Fibroblast of peridontal ligament (primary cell): Measurements from ENCODE around the gene ERRFI1.

ENCODE experiments used
- DNase-seq: peaks from one replicate; pipeline ENCODE4 v3.0.0-alpha.2; 2010; ENCODE audit errors: extremely low read depth

The ERRFI1 gene

GRCh38 chr1:8043621-8044020 is 17.5 kb upstream of the ERRFI1 start:
- DNase-seq = no peak

GRCh38 chr1:8042134-8042533 is 16.0 kb upstream of the ERRFI1 start:
- no peak for DNase-seq

- peak; percentile 99 for DNase-seq
Measured at GRCh38 chr1:8040586-8040985, 14.5 kb upstream of the ERRFI1 start.

- DNase-seq = no peak
Measured at GRCh38 chr1:8039071-8039470, 13.0 kb upstream of the ERRFI1 start.

GRCh38 chr1:8035289-8035688 is 9.2 kb upstream of the ERRFI1 start:
- no peak for DNase-seq

- DNase-seq = no peak
Measured at GRCh38 chr1:8033322-8033721, 7.2 kb upstream of the ERRFI1 start.

- DNase-seq = no peak
Measured at GRCh38 chr1:8032366-8032910, 6.3 kb upstream of the ERRFI1 start.

- DNase-seq = peak; percentile 83
Measured at GRCh38 chr1:8031176-8031785, 5.2 kb upstream of the ERRFI1 start.

- DNase-seq = no peak
Measured at GRCh38 chr1:8028571-8028910, 2.4 kb upstream of the ERRFI1 start.

- peak; percentile 93 for DNase-seq
Measured at GRCh38 chr1:8027748-8028570, 1.9 kb upstream of the ERRFI1 start.

- peak; percentile 57 for DNase-seq
Measured at GRCh38 chr1:8026976-8027747, 1.1 kb upstream of the ERRFI1 start.

- DNase-seq = no peak
Measured at GRCh38 chr1:8025671-8026144, 401 bp downstream of the ERRFI1 start.

- no peak for DNase-seq
Measured at GRCh38 chr1:8025061-8025670, 943 bp downstream of the ERRFI1 start.

- DNase-seq = no peak
Measured at GRCh38 chr1:8024329-8024728, 1.8 kb downstream of the ERRFI1 start.

GRCh38 chr1:8023995-8024313 is 2.2 kb downstream of the ERRFI1 start:
- no peak for DNase-seq

GRCh38 chr1:8023287-8023994 is 2.7 kb downstream of the ERRFI1 start:
- DNase-seq = no peak

GRCh38 chr1:8022395-8023286 is 3.5 kb downstream of the ERRFI1 start:
- no peak for DNase-seq

- DNase-seq = no peak
Measured at GRCh38 chr1:8021676-8022266, 4.3 kb downstream of the ERRFI1 start.

GRCh38 chr1:8020032-8020431 is 6.1 kb downstream of the ERRFI1 start:
- DNase-seq = peak; percentile 52

GRCh38 chr1:8019229-8019620 is 6.9 kb downstream of the ERRFI1 start:
- DNase-seq = no peak
